ENCODE data around the gene EIF2D. TPM values are rescaled to one million over a fixed set of nuclear protein-coding genes. Genes with fewer than 3 reads are reported as not detected.

Gene EIF2D
- total and polyA plus RNA-seq, 9 of the 15 experiments (the other 6 are each of a cell fraction or from before 2014, with no cell fraction given): 81.1 to 138 (median 93.9) TPM

DNA sequence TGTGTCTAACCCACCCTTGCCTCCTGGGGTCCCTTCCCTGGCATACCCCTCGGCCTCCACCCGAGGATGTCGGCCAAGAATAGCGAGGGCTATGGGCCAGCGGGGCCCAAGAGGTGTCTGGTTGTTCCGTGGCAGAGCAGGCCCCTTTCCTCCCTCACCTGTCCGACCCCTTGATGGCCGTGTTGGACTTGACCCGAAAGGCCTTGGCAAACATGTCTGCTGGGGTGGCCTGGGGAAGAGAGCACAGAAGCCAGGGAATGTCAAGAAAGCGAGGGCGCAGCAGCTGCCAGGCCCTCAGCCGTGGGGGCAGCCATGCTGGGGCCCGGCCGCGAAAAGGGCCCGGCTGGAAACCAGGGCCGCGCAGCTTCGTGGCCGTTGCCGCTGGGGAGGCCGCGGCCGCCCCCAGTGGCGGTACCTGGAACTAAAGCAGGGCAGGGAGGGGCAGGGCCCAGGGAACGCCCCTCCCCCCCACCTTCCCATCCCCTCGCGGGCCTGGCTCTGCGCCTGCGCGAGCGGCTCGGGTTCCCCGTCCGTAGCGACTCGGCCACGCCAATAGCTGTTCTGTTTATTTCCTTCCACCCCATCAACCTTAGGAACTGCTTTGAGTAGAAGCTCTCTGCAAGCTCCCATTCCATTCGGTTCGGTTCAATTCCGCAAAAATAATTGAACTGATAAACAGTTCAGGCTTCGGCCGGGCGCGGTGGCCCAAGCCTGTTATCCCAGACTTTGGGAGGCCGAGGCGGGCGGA, at the start of gene EIF2D (continued):
- TF ChIP-seq, protein P1, sequence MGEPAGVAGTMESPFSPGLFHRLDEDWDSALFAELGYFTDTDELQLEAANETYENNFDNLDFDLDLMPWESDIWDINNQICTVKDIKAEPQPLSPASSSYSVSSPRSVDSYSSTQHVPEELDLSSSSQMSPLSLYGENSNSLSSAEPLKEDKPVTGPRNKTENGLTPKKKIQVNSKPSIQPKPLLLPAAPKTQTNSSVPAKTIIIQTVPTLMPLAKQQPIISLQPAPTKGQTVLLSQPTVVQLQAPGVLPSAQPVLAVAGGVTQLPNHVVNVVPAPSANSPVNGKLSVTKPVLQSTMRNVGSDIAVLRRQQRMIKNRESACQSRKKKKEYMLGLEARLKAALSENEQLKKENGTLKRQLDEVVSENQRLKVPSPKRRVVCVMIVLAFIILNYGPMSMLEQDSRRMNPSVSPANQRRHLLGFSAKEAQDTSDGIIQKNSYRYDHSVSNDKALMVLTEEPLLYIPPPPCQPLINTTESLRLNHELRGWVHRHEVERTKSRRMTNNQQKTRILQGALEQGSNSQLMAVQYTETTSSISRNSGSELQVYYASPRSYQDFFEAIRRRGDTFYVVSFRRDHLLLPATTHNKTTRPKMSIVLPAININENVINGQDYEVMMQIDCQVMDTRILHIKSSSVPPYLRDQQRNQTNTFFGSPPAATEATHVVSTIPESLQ (CRISPR knock-in tag; IDR thresholded peaks at IDR 0.05): peak; percentile 96; the same call in 1 of the 2 replicates
- TF ChIP-seq ZNF224 (CRISPR knock-in tag; IDR thresholded peaks at IDR 0.05) (no peak), SMAD2 (IDR thresholded peaks at IDR 0.05; ENCODE audit: low read depth, low read length) (no peak), PYGO2 (tag; IDR thresholded peaks at IDR 0.05) (no peak), EP300 (IDR thresholded peaks at IDR 0.05; ENCODE audit: low read length) (no peak), ZNF695 (CRISPR knock-in tag; IDR thresholded peaks at IDR 0.05) (no peak), TGIF2 (CRISPR knock-in tag; IDR thresholded peaks at IDR 0.05) (peak; percentile 97), PHB (CRISPR knock-in tag; IDR thresholded peaks at IDR 0.05) (no peak), STAT5A (IDR thresholded peaks at IDR 0.05; ENCODE audit: borderline replicate concordance, low read length) (peak; percentile 50; the same call in 1 of the 2 replicates), SRF (CRISPR knock-in tag; IDR thresholded peaks at IDR 0.05) (peak; percentile 25 to 83; a peak in 3 of 4 replicates), MXI1 (IDR thresholded peaks at IDR 0.05; ENCODE audit: low read depth, low read length) (peak; percentile 79; the same call in 1 of the 2 replicates), CHD1 (IDR thresholded peaks at IDR 0.05; ENCODE audit: low read length) (peak; percentile 76), ZNF384 (IDR thresholded peaks at IDR 0.05; ENCODE audit: low read depth, low read length) (peak; percentile 57), ZNF696 (CRISPR knock-in tag; conservative IDR thresholded peaks at IDR 0.05) (no peak), NFATC3 (IDR thresholded peaks at IDR 0.05) (no peak), ETV6 (IDR thresholded peaks at IDR 0.05; ENCODE audit: borderline replicate concordance in 1 of 2, low read depth in 2 of 2, low read length in 1 of 2) (peak in 1 of 2 experiments; percentile 50; a peak in 2 of 4 replicates), ETV6 (CRISPR knock-in tag; IDR thresholded peaks at IDR 0.05; ENCODE audit: borderline replicate concordance) (no peak), ZNF76 (CRISPR knock-in tag; IDR thresholded peaks at IDR 0.05; ENCODE audit: borderline replicate concordance) (peak; percentile 85), ZNF436 (CRISPR knock-in tag; IDR thresholded peaks at IDR 0.05) (no peak)
- TF ChIP-seq, protein P2, sequence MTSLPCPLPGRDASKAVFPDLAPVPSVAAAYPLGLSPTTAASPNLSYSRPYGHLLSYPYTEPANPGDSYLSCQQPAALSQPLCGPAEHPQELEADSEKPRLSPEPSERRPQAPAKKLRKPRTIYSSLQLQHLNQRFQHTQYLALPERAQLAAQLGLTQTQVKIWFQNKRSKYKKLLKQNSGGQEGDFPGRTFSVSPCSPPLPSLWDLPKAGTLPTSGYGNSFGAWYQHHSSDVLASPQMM (CRISPR knock-in tag; IDR thresholded peaks at IDR 0.05): no peak
- TF ChIP-seq, protein P3, sequence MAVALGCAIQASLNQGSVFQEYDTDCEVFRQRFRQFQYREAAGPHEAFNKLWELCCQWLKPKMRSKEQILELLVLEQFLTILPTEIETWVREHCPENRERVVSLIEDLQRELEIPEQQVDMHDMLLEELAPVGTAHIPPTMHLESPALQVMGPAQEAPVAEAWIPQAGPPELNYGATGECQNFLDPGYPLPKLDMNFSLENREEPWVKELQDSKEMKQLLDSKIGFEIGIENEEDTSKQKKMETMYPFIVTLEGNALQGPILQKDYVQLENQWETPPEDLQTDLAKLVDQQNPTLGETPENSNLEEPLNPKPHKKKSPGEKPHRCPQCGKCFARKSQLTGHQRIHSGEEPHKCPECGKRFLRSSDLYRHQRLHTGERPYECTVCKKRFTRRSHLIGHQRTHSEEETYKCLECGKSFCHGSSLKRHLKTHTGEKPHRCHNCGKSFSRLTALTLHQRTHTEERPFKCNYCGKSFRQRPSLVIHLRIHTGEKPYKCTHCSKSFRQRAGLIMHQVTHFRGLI (CRISPR knock-in tag; IDR thresholded peaks at IDR 0.05): 0 out of 2 replicates have a peak, but pooled peaks have one; percentile 2
- TF ChIP-seq, protein P4, sequence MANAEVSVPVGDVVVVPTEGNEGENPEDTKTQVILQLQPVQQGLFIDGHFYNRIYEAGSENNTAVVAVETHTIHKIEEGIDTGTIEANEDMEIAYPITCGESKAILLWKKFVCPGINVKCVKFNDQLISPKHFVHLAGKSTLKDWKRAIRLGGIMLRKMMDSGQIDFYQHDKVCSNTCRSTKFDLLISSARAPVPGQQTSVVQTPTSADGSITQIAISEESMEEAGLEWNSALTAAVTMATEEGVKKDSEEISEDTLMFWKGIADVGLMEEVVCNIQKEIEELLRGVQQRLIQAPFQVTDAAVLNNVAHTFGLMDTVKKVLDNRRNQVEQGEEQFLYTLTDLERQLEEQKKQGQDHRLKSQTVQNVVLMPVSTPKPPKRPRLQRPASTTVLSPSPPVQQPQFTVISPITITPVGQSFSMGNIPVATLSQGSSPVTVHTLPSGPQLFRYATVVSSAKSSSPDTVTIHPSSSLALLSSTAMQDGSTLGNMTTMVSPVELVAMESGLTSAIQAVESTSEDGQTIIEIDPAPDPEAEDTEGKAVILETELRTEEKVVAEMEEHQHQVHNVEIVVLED (CRISPR knock-in tag; IDR thresholded peaks at IDR 0.05): peak; percentile 76
